GM19372 (cell line): Measurements from ENCODE around the gene STK10.

Experiments used
- ATAC-seq: cut with Tn5 transposase; IDR thresholded peaks from one replicate; pipeline ENCODE4 v1.9.1; 2021; ENCODE audit warnings: mild to moderate bottlenecking, low read depth, moderate library complexity; ENCODE audit not compliant: unreplicated experiment

STK10 gene

DNA sequence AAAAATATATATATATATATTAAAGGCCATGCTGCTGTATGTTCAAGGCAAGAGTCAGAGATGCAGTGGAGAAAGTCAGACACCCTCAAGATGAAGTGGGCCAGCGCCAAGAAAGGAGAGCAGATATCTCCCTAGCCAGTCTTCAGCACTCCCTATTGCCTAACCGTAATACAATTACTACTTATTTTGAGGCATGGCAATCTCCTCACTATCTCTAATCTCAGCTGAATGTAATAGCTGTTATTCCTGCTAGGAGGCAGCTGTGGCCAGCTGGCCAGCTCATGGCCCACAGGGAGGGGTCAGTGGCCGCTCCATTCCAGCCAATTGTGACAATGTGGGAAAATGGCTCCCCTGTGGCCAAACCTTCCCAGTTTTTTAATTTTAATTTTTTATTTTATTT, 94.1 kb downstream of the STK10 start:
- no peak for ATAC-seq

DNA sequence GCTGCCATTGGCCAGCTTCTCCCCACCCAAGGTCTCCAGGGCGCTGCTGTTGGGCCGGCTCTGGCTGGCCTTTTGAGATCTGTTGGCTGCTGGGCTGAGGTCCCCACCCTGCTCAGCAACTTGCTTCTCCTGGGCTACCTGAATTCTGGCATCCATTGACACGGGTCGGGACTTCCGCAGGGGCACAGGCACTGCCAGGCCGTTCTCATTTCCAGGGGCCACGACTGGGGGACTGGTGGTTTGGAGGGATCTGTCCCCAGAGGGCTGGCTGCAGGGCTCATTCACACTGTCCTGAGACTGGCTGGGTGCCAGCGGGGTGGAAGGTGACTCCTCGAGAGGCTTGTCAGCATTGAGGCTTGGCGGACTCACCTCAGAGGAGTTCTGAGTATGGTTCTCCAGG, 94.5 kb downstream of the STK10 start:
- no peak for ATAC-seq

DNA sequence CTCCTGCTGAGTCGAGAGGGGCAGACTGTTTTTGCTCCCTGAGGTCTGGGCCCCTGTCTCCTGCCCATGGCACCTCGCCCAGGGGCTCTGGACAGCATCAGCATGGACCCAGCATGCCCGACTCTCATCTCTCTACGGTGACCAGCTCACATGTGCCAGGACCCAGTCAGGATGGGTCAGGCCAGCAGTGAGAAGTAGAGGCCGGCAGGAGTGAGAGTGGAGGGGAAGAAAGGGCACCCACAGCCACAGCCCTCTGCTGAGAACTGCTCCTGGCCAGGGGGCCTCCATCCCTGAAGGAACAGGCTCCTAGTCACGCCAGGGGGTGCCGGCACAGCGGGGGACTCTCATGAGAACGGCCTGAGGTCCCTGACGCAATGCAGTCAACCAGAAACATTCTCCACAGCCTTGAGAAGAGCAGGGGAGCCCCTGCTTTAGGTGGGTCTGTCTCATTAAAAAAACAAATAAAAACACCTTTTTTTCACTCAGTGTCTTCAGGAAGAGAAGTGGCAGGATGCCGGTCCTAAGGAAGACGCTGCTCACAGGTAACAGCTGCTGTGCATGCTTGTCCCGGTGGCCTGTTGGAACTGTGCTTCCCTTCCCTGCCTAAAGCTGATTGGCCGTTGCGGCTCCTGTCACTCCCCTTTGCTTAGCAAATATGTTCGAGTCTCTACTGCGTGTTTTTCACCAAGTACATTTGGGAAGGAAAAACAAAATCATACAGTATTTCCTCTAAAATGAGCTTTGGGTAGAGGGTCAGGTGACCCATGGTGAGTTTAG, 95.9 kb downstream of the STK10 start:
- no peak for ATAC-seq

GRCh38 chr5:172090976-172091547, 97.0 kb downstream of the STK10 start:
- no peak for ATAC-seq

DNA sequence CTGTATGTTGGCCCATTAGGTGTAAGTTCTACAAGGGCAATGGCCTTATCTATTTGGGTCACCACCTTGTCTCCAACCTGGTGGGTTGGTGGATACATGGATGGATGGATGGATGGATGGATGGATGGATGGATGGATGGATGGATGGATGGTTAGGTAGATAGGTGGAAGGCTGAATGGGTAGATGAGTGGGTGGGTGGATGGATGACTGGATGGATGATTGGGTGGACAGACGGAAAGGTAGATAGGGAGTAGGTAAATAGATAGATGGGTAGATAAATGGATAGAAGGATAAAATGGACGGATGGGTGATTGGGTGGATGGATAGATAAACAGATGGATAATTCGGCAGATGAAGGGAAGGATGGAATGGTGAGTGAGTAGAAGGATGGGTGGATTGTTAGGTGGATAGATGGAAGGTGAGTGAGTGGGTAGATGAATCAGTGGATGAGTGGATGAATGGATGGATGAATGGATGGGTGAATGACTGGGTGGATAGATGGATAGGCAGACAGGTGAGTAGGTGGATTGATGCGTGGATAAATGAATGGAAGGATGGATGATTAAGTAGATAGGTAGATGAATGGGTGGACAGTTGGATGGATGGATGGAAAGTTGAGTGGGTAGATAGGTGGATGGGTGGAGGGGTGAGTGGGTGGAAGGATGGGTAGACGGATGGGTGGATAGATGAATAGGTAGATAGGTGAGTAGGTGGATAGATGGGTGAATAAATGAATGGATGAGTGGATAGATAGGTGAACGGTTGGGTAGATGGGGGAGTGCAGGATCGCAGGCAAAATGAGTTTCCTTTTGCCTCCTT, 98.5 kb downstream of the STK10 start:
- no peak for ATAC-seq

- ATAC-seq: no peak
Measured at GRCh38 chr5:172088801-172089200, 99.2 kb downstream of the STK10 start.

GRCh38 chr5:172086194-172086975, 101.6 kb downstream of the STK10 start:
- no peak for ATAC-seq

DNA sequence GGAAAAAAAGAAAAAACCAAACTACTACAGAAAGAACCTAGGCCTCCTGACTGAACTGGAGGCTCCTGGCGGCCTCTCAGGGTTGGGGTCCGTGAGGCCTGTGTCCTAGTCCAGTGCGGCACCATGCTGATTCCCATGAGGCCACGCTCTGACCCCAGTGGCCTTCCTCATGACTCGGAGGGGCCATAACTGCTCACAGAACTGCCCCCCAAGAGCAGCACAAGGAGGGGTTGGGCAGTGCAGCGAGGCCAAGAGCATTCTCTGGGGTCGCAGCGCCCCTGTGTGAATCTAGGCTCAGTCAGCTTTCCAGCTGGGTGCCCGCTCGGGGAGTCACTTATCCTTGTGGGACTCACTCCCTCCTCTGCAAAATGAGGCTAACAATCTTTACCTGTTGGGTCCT, 102.3 kb downstream of the STK10 start:
- no peak for ATAC-seq

- ATAC-seq: no peak
Measured at GRCh38 chr5:172082180-172082579, 105.8 kb downstream of the STK10 start.

DNA sequence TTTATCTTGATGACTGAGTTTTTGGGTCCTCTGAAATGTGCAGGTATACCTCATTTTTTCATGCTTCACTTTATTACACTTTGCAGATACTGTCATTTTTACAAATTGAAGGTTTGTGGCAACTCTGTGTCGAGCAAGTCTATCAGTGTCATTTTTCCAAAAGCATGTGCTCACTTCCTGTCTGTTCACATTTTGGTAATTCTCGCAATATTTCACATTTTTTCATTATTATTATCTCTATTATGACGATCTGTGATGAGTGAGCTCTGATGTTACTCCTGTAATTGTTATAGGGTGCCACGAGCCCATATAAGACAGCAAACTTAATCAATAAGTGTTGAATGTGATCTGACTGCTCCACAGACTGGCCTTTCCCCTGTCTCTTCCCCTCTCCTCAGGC, 108.1 kb downstream of the STK10 start:
- no peak for ATAC-seq

DNA sequence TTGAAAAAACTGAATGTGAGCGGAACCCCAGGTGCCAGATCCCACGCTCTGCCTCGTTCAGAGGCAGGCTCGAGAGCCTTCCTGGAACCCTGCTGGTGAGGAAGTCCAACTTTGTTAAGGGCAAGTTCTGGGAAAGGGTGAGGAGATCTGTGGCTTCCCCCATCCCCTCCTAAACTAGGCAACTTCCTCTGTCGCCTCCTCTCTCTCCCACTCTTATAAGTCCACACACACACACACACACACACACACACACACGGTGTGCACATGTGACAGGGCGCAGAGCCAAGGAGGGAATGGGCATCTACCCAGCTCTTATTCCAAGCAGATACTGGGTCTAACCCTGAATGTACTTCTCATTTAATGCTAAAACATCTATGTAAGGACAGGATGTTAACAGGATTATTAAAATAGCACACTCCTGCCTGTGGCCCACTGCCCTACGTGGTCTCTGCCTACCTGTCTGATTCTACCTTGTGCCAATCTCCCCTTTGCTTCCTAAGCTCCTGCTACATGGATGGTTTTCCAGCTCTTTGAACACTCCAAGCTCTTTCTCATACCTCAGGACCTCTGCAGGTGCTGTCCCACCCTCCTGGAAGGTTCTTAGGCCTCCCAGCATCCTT, 109.2 kb downstream of the STK10 start:
- no peak for ATAC-seq

DNA sequence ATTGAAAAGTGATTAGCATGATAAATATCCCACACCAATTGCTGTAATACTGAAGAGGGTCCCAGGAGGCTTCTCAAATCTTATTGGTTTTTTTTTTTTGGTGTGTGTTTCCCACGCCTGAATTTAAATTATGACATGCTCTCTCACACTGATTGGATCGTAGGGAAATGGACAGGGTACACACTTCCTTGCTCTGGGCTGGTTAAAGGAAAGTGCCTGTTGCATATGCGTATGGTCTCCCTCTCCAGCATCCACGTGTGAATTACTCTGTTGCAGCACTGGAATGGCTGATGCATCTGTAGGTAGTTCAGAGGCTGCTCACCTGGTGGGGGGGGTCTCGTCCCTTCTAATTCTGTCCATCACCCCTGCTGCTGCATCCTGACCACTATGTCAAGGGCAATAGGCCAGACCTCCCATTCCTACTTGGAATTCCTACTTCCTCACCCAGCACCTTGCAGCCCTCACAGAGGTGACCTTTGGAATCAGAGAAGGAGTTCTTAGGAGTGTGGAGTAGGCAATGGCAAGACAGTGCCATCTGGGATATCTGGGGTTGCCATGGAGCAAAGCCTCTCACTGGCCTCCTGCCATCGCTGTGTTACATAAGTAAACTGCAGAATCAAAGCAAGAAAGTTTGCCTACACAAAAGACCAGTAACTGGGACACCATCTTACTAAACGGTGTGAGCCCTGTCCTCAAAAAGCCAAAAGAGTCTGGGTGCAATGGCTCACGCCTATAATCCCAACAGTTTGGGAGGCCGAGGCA, 110.2 kb downstream of the STK10 start:
- no peak for ATAC-seq

GRCh38 chr5:172076761-172077244, 111.2 kb downstream of the STK10 start:
- no peak for ATAC-seq

DNA sequence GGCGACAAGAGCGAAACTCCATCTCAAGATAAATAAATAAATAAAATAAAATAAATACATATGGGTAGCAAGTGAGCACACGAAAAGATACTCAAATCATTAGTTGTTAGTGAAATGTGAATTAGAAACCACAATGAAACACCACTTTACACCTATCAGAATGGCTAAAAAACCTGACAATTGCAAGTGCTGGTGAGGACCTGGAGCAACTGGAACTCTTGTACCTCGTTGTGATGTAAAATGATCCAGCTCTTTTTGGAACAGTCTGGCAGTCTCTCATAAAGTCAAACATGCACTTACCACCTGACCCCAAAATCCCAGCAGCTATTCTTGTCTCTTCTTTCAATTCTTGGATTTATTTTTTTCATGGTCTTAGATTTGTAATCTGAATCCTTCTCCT, 112.4 kb downstream of the STK10 start:
- no peak for ATAC-seq

DNA sequence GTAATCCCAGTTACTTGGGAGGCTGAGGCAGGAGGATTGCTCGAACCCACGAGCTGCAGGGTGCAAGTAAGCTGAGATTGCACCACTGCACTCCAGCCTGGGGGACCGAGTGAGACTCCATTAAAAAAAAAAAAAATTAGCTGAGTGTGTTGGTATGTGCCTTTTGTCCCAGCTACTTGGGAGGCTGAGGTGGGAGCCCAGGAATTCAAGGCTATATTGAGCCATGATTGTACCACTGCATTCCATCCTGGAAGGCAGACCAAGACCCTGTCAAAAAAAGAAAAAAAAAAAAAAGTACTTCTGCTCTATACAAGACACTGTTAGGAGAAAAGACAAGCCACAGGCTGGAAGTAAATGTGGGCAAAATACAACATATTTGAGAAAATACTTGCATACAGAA, 113.1 kb downstream of the STK10 start:
- ATAC-seq: no peak

- ATAC-seq: no peak
Measured at GRCh38 chr5:172071309-172071875, 116.6 kb downstream of the STK10 start.

DNA sequence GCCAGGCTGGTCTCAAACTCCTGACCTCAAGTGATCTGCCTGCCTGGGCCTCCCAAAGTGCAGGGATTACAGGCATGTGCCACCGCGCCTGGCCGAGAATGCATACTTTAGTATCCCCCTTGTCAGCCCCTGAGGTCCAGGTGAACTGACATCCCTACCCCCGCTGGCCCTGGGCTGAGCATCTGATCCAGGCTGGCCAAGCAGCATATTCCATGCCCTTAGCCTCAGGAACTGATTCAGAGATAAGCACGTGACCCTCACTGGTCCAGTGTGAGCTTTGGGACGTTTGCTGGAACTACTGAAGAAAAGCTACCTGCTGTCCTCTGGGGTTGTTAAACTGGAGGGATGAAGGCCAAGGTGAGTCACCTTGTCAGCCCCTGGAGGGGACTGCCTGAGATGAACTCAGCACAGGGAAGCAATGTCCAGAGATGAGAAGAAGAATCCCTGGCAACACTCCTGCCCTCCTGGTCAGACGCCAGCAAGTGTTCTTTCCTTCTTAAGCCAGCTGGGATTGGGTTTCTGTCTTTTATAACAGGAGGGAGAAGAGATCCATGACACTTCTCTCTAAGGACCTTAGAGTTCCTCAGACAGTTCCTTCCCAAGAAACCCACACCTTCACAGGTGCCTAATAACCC, 122.5 kb downstream of the STK10 start:
- no peak for ATAC-seq

GRCh38 chr5:172064766-172065165, 123.3 kb downstream of the STK10 start:
- ATAC-seq: no peak

GRCh38 chr5:172064358-172064757, 123.7 kb downstream of the STK10 start:
- no peak for ATAC-seq
